Measurements from ENCODE around the gene NPAS3.

- TF ChIP-seq EP300 (IDR thresholded peaks at IDR 0.05) (no peak), CTCF (IDR thresholded peaks at IDR 0.05) (no peak), POLR2A (IDR thresholded peaks at IDR 0.05) (no peak), POLR2AphosphoS5 (IDR thresholded peaks at IDR 0.05) (no peak)
Measured at GRCh38 chr14:33542338-33543287, 603.9 kb downstream of the NPAS3 start.
